ENCODE measurements around the gene SMAD2.

Gene SMAD2

DNA sequence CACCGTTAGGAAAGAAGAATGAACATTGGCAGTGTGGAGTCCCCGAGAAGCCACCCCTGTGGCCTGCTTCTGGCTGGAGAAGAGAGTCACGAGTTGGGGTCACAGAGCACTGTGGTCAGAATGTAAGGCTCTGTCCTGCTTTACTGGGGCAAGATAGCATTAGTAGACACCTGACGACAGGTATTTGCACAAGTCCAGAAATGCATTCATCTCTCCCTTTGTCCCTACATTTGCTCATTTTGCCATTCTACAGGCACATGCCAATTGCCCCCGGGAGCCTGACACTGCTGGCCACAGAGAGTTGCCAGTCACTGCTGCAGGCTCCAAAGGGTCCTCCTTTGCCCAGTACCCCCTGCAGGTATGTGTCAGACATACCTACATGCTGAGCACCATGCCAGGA, 133.3 kb downstream of the SMAD2 start:
- H3K4me1 ChIP-seq (ENCODE audit: insufficient read depth, low read length): peaks cover 11% of the 10 kb centered on the region; the same call in 1 of the 2 replicates
- H3K9me3 ChIP-seq (ENCODE audit: control insufficient read depth, insufficient read depth, low read length): no peaks in the 10 kb centered on the region
- H3K36me3 ChIP-seq (ENCODE audit: insufficient read depth, low read length): no peaks in the 10 kb centered on the region
- H3K9ac ChIP-seq (ENCODE audit: low read depth, low read length): no peak overlapping the region

DNA sequence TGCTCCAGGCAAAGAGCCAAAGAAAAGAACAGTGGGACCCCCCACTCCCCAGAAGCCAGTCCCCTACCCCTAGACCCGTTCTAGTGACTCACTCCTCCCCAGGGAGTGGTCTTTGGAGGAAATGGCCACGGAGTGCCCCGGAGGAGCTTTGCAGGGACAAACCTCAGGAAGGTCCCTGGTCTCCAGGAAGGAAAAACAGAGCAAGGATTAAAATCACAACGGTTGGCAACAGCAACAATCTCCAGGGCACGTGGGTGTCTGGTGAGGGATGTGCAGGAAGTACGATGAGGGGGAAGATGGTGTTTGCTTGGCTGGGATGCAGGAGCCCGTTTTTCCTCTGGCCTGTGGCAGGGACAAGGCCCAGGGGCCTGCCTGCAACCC, 135.0 kb downstream of the SMAD2 start:
- H3K4me1 ChIP-seq (ENCODE audit: insufficient read depth, low read length): peaks cover 11% of the 10 kb centered on the region; the same call in 1 of the 2 replicates
- H3K9ac ChIP-seq (ENCODE audit: low read depth, low read length): no peak overlapping the region
- no peaks in the 10 kb centered on the region for H3K36me3 ChIP-seq (ENCODE audit: insufficient read depth, low read length)
- H3K9me3 ChIP-seq (ENCODE audit: control insufficient read depth, insufficient read depth, low read length): no peaks in the 10 kb centered on the region

GRCh38 chr18:47794725-47795433, 135.6 kb downstream of the SMAD2 start:
- Histone ChIP-seq H3K36me3 (ENCODE audit: insufficient read depth, low read length) (no peaks in the 10 kb centered on the region), H3K9ac (ENCODE audit: low read depth, low read length) (no peak overlapping the region), H3K9me3 (ENCODE audit: control insufficient read depth, insufficient read depth, low read length) (no peaks in the 10 kb centered on the region), H3K4me1 (ENCODE audit: insufficient read depth, low read length) (peaks cover 11% of the 10 kb centered on the region; the same call in 1 of the 2 replicates)

DNA sequence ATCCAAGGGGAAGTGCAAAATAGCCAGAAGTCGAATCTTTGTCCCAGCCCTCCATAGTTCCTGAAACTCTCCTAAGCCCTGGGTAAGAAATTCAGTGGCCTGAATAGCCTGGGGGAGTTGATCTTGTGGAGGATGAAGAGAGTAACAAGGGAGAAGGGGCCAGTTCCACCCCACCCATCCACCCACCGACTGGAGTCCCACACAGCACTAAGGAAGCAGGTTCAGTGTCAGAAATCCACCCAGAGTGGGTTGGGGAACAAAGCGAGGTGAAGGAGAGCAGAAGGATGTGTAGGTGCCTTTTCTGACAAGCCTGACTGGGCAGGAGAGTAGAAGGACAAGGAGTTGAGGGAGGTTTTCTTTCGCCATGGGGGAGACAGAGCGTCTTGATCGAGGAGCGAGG, 136.8 kb downstream of the SMAD2 start:
- no peak overlapping the region for H3K9ac ChIP-seq (ENCODE audit: low read depth, low read length)
- no peaks in the 10 kb centered on the region for H3K36me3 ChIP-seq (ENCODE audit: insufficient read depth, low read length)
- H3K4me1 ChIP-seq (ENCODE audit: insufficient read depth, low read length): peaks cover 7% of the 10 kb centered on the region; the same call in 1 of the 2 replicates
- no peaks in the 10 kb centered on the region for H3K9me3 ChIP-seq (ENCODE audit: control insufficient read depth, insufficient read depth, low read length)

DNA sequence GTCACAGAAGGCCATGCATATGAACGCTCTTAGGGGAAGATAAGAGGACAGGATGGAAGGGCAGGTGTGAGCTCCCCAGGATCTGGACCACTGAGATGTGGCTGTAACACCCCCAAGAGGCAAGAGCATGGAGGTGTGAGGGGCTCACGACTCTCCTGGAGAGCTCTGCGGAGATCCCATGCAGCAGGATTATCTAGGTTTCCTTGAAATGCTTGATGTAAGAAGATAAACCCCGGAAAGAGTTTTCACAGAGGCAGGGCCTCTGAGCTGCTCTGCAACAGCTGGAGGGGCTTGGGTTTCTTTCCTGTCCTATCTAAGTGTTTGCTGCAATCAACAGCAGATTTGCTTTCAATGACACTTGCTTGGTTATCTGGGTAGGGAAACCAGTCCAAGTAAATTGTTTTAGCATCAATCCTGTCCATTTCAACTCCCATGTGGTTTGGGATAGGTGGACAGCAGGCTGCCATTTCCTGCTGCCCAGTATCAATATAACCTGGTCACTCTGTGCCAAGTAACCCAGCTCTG, 138.9 kb downstream of the SMAD2 start:
- H3K4me1 ChIP-seq (ENCODE audit: insufficient read depth, low read length): peaks cover 7% of the 10 kb centered on the region; the same call in 1 of the 2 replicates
- H3K9ac ChIP-seq (ENCODE audit: low read depth, low read length): no peak overlapping the region
- H3K9me3 ChIP-seq (ENCODE audit: control insufficient read depth, insufficient read depth, low read length): no peaks in the 10 kb centered on the region; the same call in 1 of the 2 replicates
- H3K36me3 ChIP-seq (ENCODE audit: insufficient read depth, low read length): no peaks in the 10 kb centered on the region

DNA sequence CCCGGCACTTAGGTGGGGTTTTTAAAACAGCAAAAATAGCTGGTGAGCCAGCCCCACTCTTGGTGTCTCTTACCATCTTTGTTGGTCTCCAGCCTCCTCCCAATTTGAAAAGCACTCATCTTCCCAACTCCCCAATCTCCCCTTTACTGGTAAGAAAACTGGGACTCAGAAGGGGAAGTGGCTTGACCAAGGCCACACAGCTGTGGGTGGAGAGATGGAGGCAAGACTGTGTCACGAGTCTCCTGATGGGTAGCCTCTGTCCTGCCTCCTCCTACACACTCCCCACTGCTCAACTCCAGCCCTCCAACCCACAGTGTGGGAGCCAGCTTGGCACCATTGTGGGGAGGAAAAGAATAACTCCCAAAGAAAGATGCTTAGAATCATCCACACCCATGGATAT, 140.4 kb downstream of the SMAD2 start:
- H3K9me3 ChIP-seq (ENCODE audit: control insufficient read depth, insufficient read depth, low read length): peaks cover 8% of the 10 kb centered on the region; the same call in 1 of the 2 replicates

GRCh38 chr18:47788621-47789020, 141.8 kb downstream of the SMAD2 start:
- H3K9ac ChIP-seq (ENCODE audit: low read depth, low read length): no peak overlapping the region
- H3K36me3 ChIP-seq (ENCODE audit: insufficient read depth, low read length): no peaks in the 10 kb centered on the region
- peaks cover 8% of the 10 kb centered on the region; the same call in 1 of the 2 replicates for H3K9me3 ChIP-seq (ENCODE audit: control insufficient read depth, insufficient read depth, low read length)
- H3K4me1 ChIP-seq (ENCODE audit: insufficient read depth, low read length): no peaks in the 10 kb centered on the region

More for the DNA sequence above, 140.4 kb downstream of the SMAD2 start:
- Histone ChIP-seq H3K4me1 (ENCODE audit: insufficient read depth, low read length) (peaks cover under 1% of the 10 kb centered on the region; the same call in 1 of the 2 replicates), H3K9ac (ENCODE audit: low read depth, low read length) (no peak overlapping the region), H3K36me3 (ENCODE audit: insufficient read depth, low read length) (no peaks in the 10 kb centered on the region)

- Histone ChIP-seq H3K9me3 (ENCODE audit: control insufficient read depth, insufficient read depth, low read length) (peaks cover 8% of the 10 kb centered on the region; the same call in 1 of the 2 replicates), H3K9ac (ENCODE audit: low read depth, low read length) (no peak overlapping the region), H3K4me1 (ENCODE audit: insufficient read depth, low read length) (no peaks in the 10 kb centered on the region), H3K36me3 (ENCODE audit: insufficient read depth, low read length) (no peaks in the 10 kb centered on the region)
These were observed 148.9 kb downstream of the SMAD2 start for GRCh38 chr18:47781561-47781960.

- Histone ChIP-seq H3K9ac (ENCODE audit: low read depth, low read length) (no peak overlapping the region), H3K4me1 (ENCODE audit: insufficient read depth, low read length) (no peaks in the 10 kb centered on the region), H3K36me3 (ENCODE audit: insufficient read depth, low read length) (no peaks in the 10 kb centered on the region), H3K9me3 (ENCODE audit: control insufficient read depth, insufficient read depth, low read length) (peaks cover under 1% of the 10 kb centered on the region; the same call in 1 of the 2 replicates)
These were observed 150.3 kb downstream of the SMAD2 start for GRCh38 chr18:47780011-47780725.

GRCh38 chr18:47779381-47779780, 151.1 kb downstream of the SMAD2 start:
- Histone ChIP-seq H3K9ac (ENCODE audit: low read depth, low read length) (no peak overlapping the region), H3K36me3 (ENCODE audit: insufficient read depth, low read length) (no peaks in the 10 kb centered on the region), H3K4me1 (ENCODE audit: insufficient read depth, low read length) (no peaks in the 10 kb centered on the region), H3K9me3 (ENCODE audit: control insufficient read depth, insufficient read depth, low read length) (no peaks in the 10 kb centered on the region; the same call in 1 of the 2 replicates)

DNA sequence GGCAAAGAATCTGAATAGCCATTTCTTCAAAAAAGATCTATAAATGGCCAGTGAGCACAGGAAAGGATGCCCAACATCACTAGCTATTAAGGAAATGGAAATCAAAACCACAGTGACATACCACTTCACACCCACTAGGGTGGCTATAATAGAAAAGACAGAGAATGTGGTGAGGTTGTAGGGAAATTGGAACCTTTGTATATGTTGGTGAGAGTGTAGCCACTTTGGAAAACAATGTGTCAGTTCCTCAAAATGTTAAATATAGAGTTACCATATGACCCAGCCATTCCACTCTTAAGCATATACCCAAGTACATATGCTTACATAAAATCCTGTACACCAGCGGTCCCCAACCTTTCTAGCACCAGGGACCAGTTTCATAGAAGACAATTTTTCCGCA, 152.8 kb downstream of the SMAD2 start:
- Histone ChIP-seq H3K4me1 (ENCODE audit: insufficient read depth, low read length) (no peaks in the 10 kb centered on the region), H3K36me3 (ENCODE audit: insufficient read depth, low read length) (no peaks in the 10 kb centered on the region), H3K9me3 (ENCODE audit: control insufficient read depth, insufficient read depth, low read length) (no peaks in the 10 kb centered on the region), H3K9ac (ENCODE audit: low read depth, low read length) (no peak overlapping the region)

GRCh38 chr18:47775961-47776360, 154.5 kb downstream of the SMAD2 start:
- Histone ChIP-seq H3K9ac (ENCODE audit: low read depth, low read length) (no peak overlapping the region), H3K4me1 (ENCODE audit: insufficient read depth, low read length) (no peaks in the 10 kb centered on the region), H3K9me3 (ENCODE audit: control insufficient read depth, insufficient read depth, low read length) (no peaks in the 10 kb centered on the region), H3K36me3 (ENCODE audit: insufficient read depth, low read length) (no peaks in the 10 kb centered on the region)

DNA sequence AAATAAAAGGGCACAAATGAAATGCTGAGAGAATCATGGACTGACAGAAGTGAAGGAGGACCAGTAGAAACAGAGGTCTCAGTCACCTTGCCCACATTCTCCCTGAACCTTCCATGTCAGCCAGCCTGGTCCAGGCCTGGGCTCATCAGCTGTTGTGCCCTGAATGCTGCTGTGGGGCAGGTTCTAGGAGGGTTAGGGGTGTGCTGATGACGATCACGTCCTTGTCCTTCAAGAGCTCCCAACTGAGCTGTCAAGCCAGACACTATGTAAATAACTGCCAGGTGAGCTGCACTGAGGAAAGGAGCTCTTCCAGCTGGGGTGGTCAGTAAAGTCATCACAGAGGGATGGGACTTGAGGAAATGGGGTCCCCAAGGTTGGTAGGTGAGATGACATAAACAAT, 156.5 kb downstream of the SMAD2 start:
- H3K4me1 ChIP-seq (ENCODE audit: insufficient read depth, low read length): no peaks in the 10 kb centered on the region
- no peak overlapping the region for H3K9ac ChIP-seq (ENCODE audit: low read depth, low read length)
- no peaks in the 10 kb centered on the region for H3K9me3 ChIP-seq (ENCODE audit: control insufficient read depth, insufficient read depth, low read length)
- H3K36me3 ChIP-seq (ENCODE audit: insufficient read depth, low read length): no peaks in the 10 kb centered on the region

- no peaks in the 10 kb centered on the region for H3K36me3 ChIP-seq (ENCODE audit: insufficient read depth, low read length)
- no peaks in the 10 kb centered on the region for H3K9me3 ChIP-seq (ENCODE audit: control insufficient read depth, insufficient read depth, low read length)
- H3K4me1 ChIP-seq (ENCODE audit: insufficient read depth, low read length): no peaks in the 10 kb centered on the region
- H3K9ac ChIP-seq (ENCODE audit: low read depth, low read length): no peak overlapping the region
These were observed 157.8 kb downstream of the SMAD2 start for GRCh38 chr18:47772374-47773248.

Measured in ES-I3 (cell line).